K562 (cell line): ENCODE data around the gene TMEM117. TPM values are rescaled to one million over a fixed set of nuclear protein-coding genes. Genes with fewer than 3 reads are reported as not detected.

ENCODE experiments used
- ATAC-seq: fragments of 200-7000 bp; cut with Tn5 transposase; 3 replicates; pipeline ENCODE4 v1.9.1; 2020; ENCODE audit warnings: moderate library complexity
- BruUV-seq: library from RNA; stranded (reverse); fragments of 400-500 nt; replicated peaks from 2 replicates; lab custom pipeline; 2021; lab: Mats Ljungman, UMichigan
- CTCF ChIA-PET: fragments of 300-600 bp; formaldehyde crosslinking; extraction: SDS; loops from one replicate; lab custom pipeline; 2021; ENCODE audit warnings: low intra/inter-chr PET ratio; lab: Yijun Ruan, JAX
- POLR2A ChIA-PET: fragments of 300-600, 350-650 bp; sonication (Branson Sonifier 250); formaldehyde crosslinking; extraction: SDS; loops from one replicate; lab custom pipeline; 2021; ENCODE audit warnings: antibody characterized with exemption, inconsistent platforms; lab: Yijun Ruan, JAX
- DNase-seq, 4 experiments: peaks; one replicate each; pipeline versions ENCODE4 v3.0.0 to v3.0.0-alpha.2; 2011 to 2018; ENCODE audit warnings: low spot score in 3 of 4, mixed read lengths in 3 of 4; ENCODE audit errors: extremely low read depth in 1 of 4
- FAIRE-seq: peaks from 2 replicates; lab custom pipeline; 2011; peaks lifted over from hg19 to GRCh38; lab: Jason Lieb, UNC
- H2AFZ ChIP-seq: 2 replicates; pipeline ENCODE4 v1.6.0; 2011; ENCODE audit warnings: low read depth, low read length, control low read depth, inconsistent platforms
- H3K27ac ChIP-seq: fragments of 200-600 bp; 3 replicates; pipeline ENCODE4 v1.8.0; 2011; ENCODE audit warnings: low read depth, mild to moderate bottlenecking, control low read depth, inconsistent platforms, low read length, moderate library complexity, mixed read lengths; ENCODE audit errors: extremely low read depth
- H3K27me3 ChIP-seq, 2 experiments: fragments of 300-600 bp in 1 of 2; 2 replicates in 1 of 2; 3 replicates in 1 of 2; pipeline versions ENCODE4 v1.6.0 to v1.8.0; 2011; ENCODE audit warnings: inconsistent platforms in 2 of 2, low read length in 2 of 2, mild to moderate bottlenecking in 1 of 2, mixed read lengths in 1 of 2, moderate library complexity in 1 of 2; ENCODE audit not compliant: control insufficient read depth in 2 of 2, insufficient read depth in 2 of 2
- H3K36me3 ChIP-seq: fragments of 300-600 bp; 3 replicates; pipeline ENCODE4 v1.8.0; 2011; ENCODE audit warnings: mild to moderate bottlenecking, low read length, inconsistent platforms; ENCODE audit not compliant: control insufficient read depth, insufficient read depth
- H3K4me1 ChIP-seq, 2 experiments: fragments of 200-600 bp in 1 of 2; replicated peaks in 1 of 2; 2 replicates in 1 of 2; 3 replicates in 1 of 2; pipeline versions ENCODE4 v1.5.1 to v1.8.0; 2011; ENCODE audit warnings: inconsistent platforms in 2 of 2, low read length in 2 of 2, mild to moderate bottlenecking in 1 of 2, mixed read lengths in 1 of 2, moderate library complexity in 1 of 2; ENCODE audit not compliant: control insufficient read depth in 2 of 2, insufficient read depth in 2 of 2
- H3K4me2 ChIP-seq: 2 replicates; pipeline ENCODE4 v1.6.1; 2011; ENCODE audit warnings: low read length, control low read depth, inconsistent platforms, mixed read lengths; ENCODE audit not compliant: insufficient read depth
- H3K4me3 ChIP-seq: fragments of 200-600 bp; sonication (generic), shearing (Covaris generic); 2 replicates; pipeline ENCODE4 v1.5.1; 2016; ENCODE audit warnings: control low read depth, inconsistent platforms
- H3K79me2 ChIP-seq: fragments of 200-600 bp; 3 replicates; pipeline ENCODE4 v1.8.0; 2011; ENCODE audit warnings: low read length, inconsistent platforms; ENCODE audit not compliant: control insufficient read depth, insufficient read depth
- H3K9ac ChIP-seq, 2 experiments: 2 replicates each; pipeline versions ENCODE4 v1.6.0 to v1.6.1; 2011; ENCODE audit warnings: low read depth in 2 of 2, low read length in 2 of 2, control low read depth in 1 of 2, inconsistent platforms in 1 of 2, mild to moderate bottlenecking in 1 of 2, mixed read lengths in 1 of 2; ENCODE audit not compliant: insufficient read depth in 1 of 2
- H3K9me1 ChIP-seq: one replicate; pipeline ENCODE4 v1.6.0; 2011; ENCODE audit warnings: inconsistent platforms, mild to moderate bottlenecking, low read length, moderate library complexity; ENCODE audit not compliant: control insufficient read depth, insufficient read depth
- H3K9me3 ChIP-seq: replicated peaks from 2 replicates; pipeline ENCODE4 v1.5.1; 2011; ENCODE audit warnings: low read depth, low read length, inconsistent platforms; ENCODE audit not compliant: control insufficient read depth, insufficient read depth
- H4K20me1 ChIP-seq: replicated peaks from 2 replicates; pipeline ENCODE4 v1.6.1; 2011; ENCODE audit warnings: low read length, inconsistent platforms, mixed read lengths; ENCODE audit not compliant: control insufficient read depth, insufficient read depth
- ARHGAP35 ChIP-seq: fragments of 450-650 bp; IDR thresholded peaks from 2 replicates; pipeline ENCODE4 v1.6.1; 2018; ENCODE audit not compliant: partially characterized antibody
- C11orf30 ChIP-seq: fragments of 450-650 bp; IDR thresholded peaks from 2 replicates; pipeline ENCODE4 v1.6.1; 2016; ENCODE audit warnings: low read depth, mild to moderate bottlenecking
- CBFA2T3 ChIP-seq: fragments of 450-650 bp; IDR thresholded peaks from 2 replicates; pipeline ENCODE4 v1.6.1; 2017
- CHCHD3 ChIP-seq: fragments of 250-450 bp; sonication (Bioruptor Pico); IDR thresholded peaks from 2 replicates; pipeline ENCODE4 v2.1.2; 2022; ENCODE audit warnings: mild to moderate bottlenecking
- GABPB1 ChIP-seq: sonication (generic); formaldehyde crosslinking; IDR thresholded peaks from 2 replicates; pipeline ENCODE4 v1.8.0; 2022; ENCODE audit warnings: mild to moderate bottlenecking, missing genetic modification reagents
- HMGN3 ChIP-seq: IDR thresholded peaks from 2 replicates; pipeline ENCODE4 v1.6.1; 2011; ENCODE audit warnings: borderline replicate concordance, low read depth, mild to moderate bottlenecking, mixed read lengths, low read length; ENCODE audit not compliant: insufficient read length; ENCODE audit errors: extremely low read depth
- KAT8 ChIP-seq: fragments of 450-650 bp; IDR thresholded peaks from 2 replicates; pipeline ENCODE4 v1.6.1; 2016; ENCODE audit warnings: low read depth, mild to moderate bottlenecking
- MCM3 ChIP-seq: fragments of 450-650 bp; IDR thresholded peaks from 2 replicates; pipeline ENCODE4 v1.6.1; 2016
- PTBP1 ChIP-seq: fragments of 200-400 bp; formaldehyde crosslinking; IDR thresholded peaks from 2 replicates; pipeline ENCODE4 v1.6.1; 2017; ENCODE audit warnings: low read depth, low read length
- RAD21 ChIP-seq, 2 experiments: fragments of 250-450 bp in 1 of 2; fragments of 450-650 bp in 1 of 2; sonication (Bioruptor Pico) in 1 of 2; formaldehyde crosslinking in 1 of 2; IDR thresholded peaks in 1 of 2; conservative IDR thresholded peaks in 1 of 2; 2 replicates each; pipeline versions ENCODE4 v1.4.0 to v1.8.0; 2020 to 2022; ENCODE audit warnings: mild to moderate bottlenecking in 2 of 2, moderate library complexity in 1 of 2
- RBM22 ChIP-seq: fragments of 200-400 bp; formaldehyde crosslinking; IDR thresholded peaks from 2 replicates; pipeline ENCODE4 v1.6.1; 2018; ENCODE audit warnings: low read length, low read depth; ENCODE audit not compliant: poor library complexity, severe bottlenecking
- SMARCE1 ChIP-seq: fragments of 450-650 bp; IDR thresholded peaks from 2 replicates; pipeline ENCODE4 v1.7.1; 2016; ENCODE audit warnings: mild to moderate bottlenecking
- ZNF165 ChIP-seq: fragments of 250-450 bp; sonication (Bioruptor Pico); IDR thresholded peaks from 2 replicates; pipeline ENCODE4 v1.4.0; 2020; ENCODE audit warnings: borderline replicate concordance
- WGBS: fragments of 100-300 bp; shearing (Covaris generic); methylation state at CpG from one replicate; pipeline ENCODE4 v1.1.6; 2016; ENCODE audit warnings: low coverage, mixed read lengths; ENCODE audit not compliant: insufficient coverage; ENCODE audit errors: missing lambda C conversion rate; 5-methylcytosine and 5-hydroxymethylcytosine counted together
- in situ Hi-C: fragments of 300-500 bp; cut with MboI; formaldehyde crosslinking; loops from 4 replicates; pipeline ENCODE4 v1.15.0; 2018; ENCODE audit warnings: inconsistent platforms, mixed read lengths
- intact Hi-C: fragments of 100-400 bp; cut with micrococcal nuclease; formaldehyde crosslinking; loops from 2 replicates; pipeline ENCODE4 v1.14.2; 2022
- polyA plus RNA-seq, 8 experiments: library from polyadenylated mRNA; depleted of rRNA in 4 of 8; stranded (reverse) in 5 of 8; unstranded in 3 of 8; fragments of >200 nt; fragmentation: Nextera tagmentation in 2 of 8; fragmentation: Illumina TruSeq in 1 of 8; extraction: Ambion mirVana in 2 of 8; extraction: Trizol in 1 of 8; gene quantifications; 2 replicates each; pipeline versions ENCODE4 v1.2.1 to v1.2.3, GENCODE V29; 2011 to 2014; ENCODE audit warnings: inconsistent platforms in 1 of 8, missing spikeins in 1 of 8
- total RNA-seq, 7 experiments: library from RNA; depleted of rRNA in 6 of 7; stranded (reverse); fragments of >200 nt in 6 of 7; fragmentation: Illumina TruSeq in 2 of 7; extraction: Trizol in 2 of 7; gene quantifications; 2 replicates each; pipeline versions ENCODE4 v1.2.1 to v1.2.3, GENCODE V29; 2011 to 2021; ENCODE audit warnings: low replicate concordance in 1 of 7
- TF ChIP-seq, protein P1 (sequence below): sonication (generic); formaldehyde crosslinking; IDR thresholded peaks from 2 replicates; pipeline ENCODE4 v1.8.0; 2023; ENCODE audit warnings: mild to moderate bottlenecking, missing genetic modification reagents
- TF ChIP-seq, protein P2 (sequence below): sonication (generic); formaldehyde crosslinking; IDR thresholded peaks from 2 replicates; pipeline ENCODE4 v1.9.0; 2022; ENCODE audit warnings: mild to moderate bottlenecking, missing genetic modification reagents

The TMEM117 gene
- total and polyA plus RNA-seq, 9 of the 15 experiments (the other 6 are each of a cell fraction or from before 2014, with no cell fraction given): 0.31 to 2.8 (median 1.0) TPM

- CTCF ChIA-PET: no interaction called here
- POLR2A ChIA-PET: no interaction called here
- BruUV-seq: no TSS peak
- ATAC-seq (no peak), DNase-seq (no peak), FAIRE-seq (no peak)
- Histone ChIP-seq H3K4me2 (no peak overlapping the region), H3K9me1 (no peaks in the 10 kb centered on the region), H3K9me3 (no peaks in the 10 kb centered on the region), H4K20me1 (no peaks in the 10 kb centered on the region), H3K9ac (no peak overlapping the region), H3K36me3 (no peaks in the 10 kb centered on the region), H3K27me3 (no peaks in the 10 kb centered on the region), H3K4me1 (no peaks in the 10 kb centered on the region), H3K4me3 (no peak overlapping the region), H3K79me2 (no peaks in the 10 kb centered on the region), H2AFZ (no peak overlapping the region), H3K27ac (no peak overlapping the region)
- no peak for TF ChIP-seq GABPB1 (CRISPR knock-in tag)
- no peak for TF ChIP-seq ZNF165
- no peak for TF ChIP-seq HMGN3
- no peak for TF ChIP-seq PTBP1
- TF ChIP-seq RAD21 (CRISPR knock-in tag; conservative IDR thresholded peaks at IDR 0.05 in 1 of 2, IDR thresholded peaks at IDR 0.05 in 1 of 2): no peak
- no peak for TF ChIP-seq RBM22
- in situ Hi-C loops: no loop called here
- intact Hi-C loops: no loop called here
- WGBS: 0% methylated on average over 1 of the region's 1 CpG
Observed at GRCh38 chr12:43973993-43974392, 138.1 kb downstream of the TMEM117 start.

DNA sequence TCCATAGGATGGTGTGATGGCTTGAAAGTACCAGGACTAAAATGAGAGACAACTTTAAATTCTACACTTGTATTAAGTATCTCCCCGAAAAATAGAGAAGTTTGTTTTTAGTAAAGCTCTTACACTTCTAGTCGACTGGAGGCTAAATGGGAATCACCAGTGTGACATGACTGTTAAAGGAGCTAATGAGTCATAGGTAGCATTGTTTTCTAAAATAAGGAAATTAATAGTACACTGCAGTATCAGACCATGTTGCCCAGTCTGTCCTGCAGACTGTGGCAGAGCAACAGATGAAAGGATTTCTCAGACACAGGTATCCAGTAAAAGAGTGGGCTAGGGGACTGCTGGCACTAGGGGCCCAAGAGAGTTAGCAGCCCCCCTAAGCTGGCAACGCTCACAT is 140.1 kb downstream of the TMEM117 start:
- no peaks in the 10 kb centered on the region for H3K9me3 ChIP-seq
- H3K9ac ChIP-seq: no peak overlapping the region
- no TSS peak for BruUV-seq
- no peaks in the 10 kb centered on the region for H3K27me3 ChIP-seq
- intact Hi-C loops: no loop called here
- no peak overlapping the region for H3K4me2 ChIP-seq
- POLR2A ChIA-PET: no interaction called here
- H3K79me2 ChIP-seq: no peaks in the 10 kb centered on the region
- no peaks in the 10 kb centered on the region for H4K20me1 ChIP-seq
- H3K9me1 ChIP-seq: no peaks in the 10 kb centered on the region
- no peaks in the 10 kb centered on the region for H3K36me3 ChIP-seq
- H3K4me1 ChIP-seq: no peaks in the 10 kb centered on the region
- H3K4me3 ChIP-seq: no peak overlapping the region
- H3K27ac ChIP-seq: no peak overlapping the region
- DNase-seq (no peak), ATAC-seq (no peak), FAIRE-seq (no peak)
- no peak overlapping the region for H2AFZ ChIP-seq
- CTCF ChIA-PET: no interaction called here
- WGBS: 0% methylated on average over 3 of the region's 3 CpGs
- in situ Hi-C loops: no loop called here
- TF ChIP-seq ARHGAP35: no peak
- TF ChIP-seq MCM3: no peak
- TF ChIP-seq, protein P1, sequence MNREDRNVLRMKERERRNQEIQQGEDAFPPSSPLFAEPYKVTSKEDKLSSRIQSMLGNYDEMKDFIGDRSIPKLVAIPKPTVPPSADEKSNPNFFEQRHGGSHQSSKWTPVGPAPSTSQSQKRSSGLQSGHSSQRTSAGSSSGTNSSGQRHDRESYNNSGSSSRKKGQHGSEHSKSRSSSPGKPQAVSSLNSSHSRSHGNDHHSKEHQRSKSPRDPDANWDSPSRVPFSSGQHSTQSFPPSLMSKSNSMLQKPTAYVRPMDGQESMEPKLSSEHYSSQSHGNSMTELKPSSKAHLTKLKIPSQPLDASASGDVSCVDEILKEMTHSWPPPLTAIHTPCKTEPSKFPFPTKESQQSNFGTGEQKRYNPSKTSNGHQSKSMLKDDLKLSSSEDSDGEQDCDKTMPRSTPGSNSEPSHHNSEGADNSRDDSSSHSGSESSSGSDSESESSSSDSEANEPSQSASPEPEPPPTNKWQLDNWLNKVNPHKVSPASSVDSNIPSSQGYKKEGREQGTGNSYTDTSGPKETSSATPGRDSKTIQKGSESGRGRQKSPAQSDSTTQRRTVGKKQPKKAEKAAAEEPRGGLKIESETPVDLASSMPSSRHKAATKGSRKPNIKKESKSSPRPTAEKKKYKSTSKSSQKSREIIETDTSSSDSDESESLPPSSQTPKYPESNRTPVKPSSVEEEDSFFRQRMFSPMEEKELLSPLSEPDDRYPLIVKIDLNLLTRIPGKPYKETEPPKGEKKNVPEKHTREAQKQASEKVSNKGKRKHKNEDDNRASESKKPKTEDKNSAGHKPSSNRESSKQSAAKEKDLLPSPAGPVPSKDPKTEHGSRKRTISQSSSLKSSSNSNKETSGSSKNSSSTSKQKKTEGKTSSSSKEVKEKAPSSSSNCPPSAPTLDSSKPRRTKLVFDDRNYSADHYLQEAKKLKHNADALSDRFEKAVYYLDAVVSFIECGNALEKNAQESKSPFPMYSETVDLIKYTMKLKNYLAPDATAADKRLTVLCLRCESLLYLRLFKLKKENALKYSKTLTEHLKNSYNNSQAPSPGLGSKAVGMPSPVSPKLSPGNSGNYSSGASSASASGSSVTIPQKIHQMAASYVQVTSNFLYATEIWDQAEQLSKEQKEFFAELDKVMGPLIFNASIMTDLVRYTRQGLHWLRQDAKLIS: no peak
- TF ChIP-seq CHCHD3 (CRISPR knock-in tag): no peak
- no peak for TF ChIP-seq SMARCE1
- no peak for TF ChIP-seq C11orf30
- TF ChIP-seq CBFA2T3: no peak
- TF ChIP-seq, protein P2, sequence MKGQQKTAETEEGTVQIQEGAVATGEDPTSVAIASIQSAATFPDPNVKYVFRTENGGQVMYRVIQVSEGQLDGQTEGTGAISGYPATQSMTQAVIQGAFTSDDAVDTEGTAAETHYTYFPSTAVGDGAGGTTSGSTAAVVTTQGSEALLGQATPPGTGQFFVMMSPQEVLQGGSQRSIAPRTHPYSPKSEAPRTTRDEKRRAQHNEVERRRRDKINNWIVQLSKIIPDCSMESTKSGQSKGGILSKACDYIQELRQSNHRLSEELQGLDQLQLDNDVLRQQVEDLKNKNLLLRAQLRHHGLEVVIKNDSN (CRISPR knock-in tag): no peak
- TF ChIP-seq KAT8: no peak
